ENCODE measurements around the gene PTPN14. TPM values are rescaled to one million over a fixed set of nuclear protein-coding genes. Genes with fewer than 3 reads are reported as not detected.
"Not testable (repeated sequence)": the region's sequence is repeated elsewhere in the genome, so short reads cannot be mapped to it uniquely, and the experiment has no call there.

PTPN14 gene
- total RNA-seq, 2 experiments from 2014 or later: 0.20 to 0.28 TPM

DNA sequence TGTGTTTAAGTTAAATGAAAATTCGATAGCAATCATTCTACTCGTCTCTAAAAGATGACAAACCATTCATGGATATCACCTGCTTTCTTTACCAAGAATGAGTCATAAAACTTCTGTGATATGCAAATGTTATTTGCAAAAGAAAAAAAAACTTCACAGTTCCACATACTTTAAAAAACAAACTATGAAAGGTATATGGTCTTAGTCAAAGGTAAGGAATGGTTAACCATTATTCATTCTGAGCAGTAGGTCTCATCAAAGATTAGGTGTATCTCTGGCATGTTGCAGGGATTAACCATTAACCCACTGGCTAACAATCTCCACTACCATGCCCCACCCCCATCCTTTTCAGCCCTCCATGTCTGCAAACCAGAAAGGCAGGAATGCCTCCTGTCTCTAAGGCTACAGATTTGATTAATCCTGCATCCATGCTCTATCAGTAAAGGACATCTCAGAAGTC lies 44.4 kb downstream of the PTPN14 start:
- H3K27me3 Mint-ChIP-seq: peaks cover 29% of the 10 kb centered on the region
- ChIA-PET POLR2A (no interaction called here), CTCF (interaction anchor here (1.3 kb wide), 1 partner anchor 175 kb away, joined by 3 read pairs; no protein-coding TSS in a partner anchor)
- H3K4me1 Mint-ChIP-seq: peaks cover 3% of the 10 kb centered on the region
- H3K27ac Mint-ChIP-seq: no peak overlapping the region
- no peak for DNase-seq
- no peaks in the 10 kb centered on the region for H3K36me3 Mint-ChIP-seq (ENCODE audit: low read depth)
- H3K4me3 Mint-ChIP-seq: no peak overlapping the region
- H3K9me3 Mint-ChIP-seq: peaks cover 6% of the 10 kb centered on the region

DNA sequence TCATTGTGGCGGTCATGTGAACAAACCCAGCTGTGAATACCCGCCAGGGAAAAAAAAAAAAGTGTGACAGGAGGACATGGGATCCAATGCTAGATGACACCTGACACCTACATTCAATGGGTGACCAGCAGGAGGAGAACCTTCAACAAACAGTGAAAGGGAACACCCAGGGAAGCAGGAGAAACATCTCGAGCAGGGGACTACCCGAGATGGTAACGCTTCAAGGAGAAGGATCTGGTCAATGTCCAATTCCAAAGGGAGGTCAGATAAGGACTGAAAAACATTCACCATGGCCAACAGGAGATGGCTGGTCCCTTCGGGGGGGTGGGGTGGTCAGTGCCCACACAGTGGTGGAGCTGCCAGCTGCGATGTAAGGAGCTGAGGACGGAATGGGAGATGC lies 46.3 kb downstream of the PTPN14 start:
- Mint-ChIP-seq H3K36me3 (ENCODE audit: low read depth) (no peaks in the 10 kb centered on the region), H3K4me1 (peaks cover 3% of the 10 kb centered on the region), H3K27me3 (peaks cover 29% of the 10 kb centered on the region), H3K9me3 (peaks cover 3% of the 10 kb centered on the region), H3K4me3 (no peak overlapping the region), H3K27ac (no peak overlapping the region)
- ChIA-PET CTCF (no interaction called here), POLR2A (no interaction called here)
- no peak for DNase-seq

DNA sequence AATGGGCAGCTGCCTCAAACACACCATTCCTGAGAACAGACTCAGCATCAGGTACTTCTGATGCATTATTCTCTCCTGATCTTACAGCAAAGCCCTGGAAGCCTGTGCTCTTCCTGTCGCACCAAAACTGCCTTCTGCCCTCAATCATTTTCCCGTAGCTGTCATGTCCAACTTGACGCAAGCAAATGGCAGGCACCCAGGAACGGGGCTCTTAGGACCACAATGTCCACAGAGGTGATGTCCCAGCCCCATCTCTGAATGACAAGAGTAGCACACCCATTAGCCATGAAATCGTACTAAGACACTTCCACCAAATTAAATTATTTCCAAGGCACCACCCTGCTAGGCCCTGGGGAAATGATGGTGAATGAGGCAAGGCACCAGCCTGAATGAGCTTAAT lies 47.1 kb downstream of the PTPN14 start:
- H3K4me1 Mint-ChIP-seq: peaks cover 3% of the 10 kb centered on the region
- ChIA-PET POLR2A (no interaction called here), CTCF (no interaction called here)
- H3K27ac Mint-ChIP-seq: no peak overlapping the region
- H3K36me3 Mint-ChIP-seq (ENCODE audit: low read depth): no peaks in the 10 kb centered on the region
- DNase-seq: no peak
- no peaks in the 10 kb centered on the region for H3K9me3 Mint-ChIP-seq
- H3K27me3 Mint-ChIP-seq: peaks cover 26% of the 10 kb centered on the region
- H3K4me3 Mint-ChIP-seq: no peak overlapping the region

DNA sequence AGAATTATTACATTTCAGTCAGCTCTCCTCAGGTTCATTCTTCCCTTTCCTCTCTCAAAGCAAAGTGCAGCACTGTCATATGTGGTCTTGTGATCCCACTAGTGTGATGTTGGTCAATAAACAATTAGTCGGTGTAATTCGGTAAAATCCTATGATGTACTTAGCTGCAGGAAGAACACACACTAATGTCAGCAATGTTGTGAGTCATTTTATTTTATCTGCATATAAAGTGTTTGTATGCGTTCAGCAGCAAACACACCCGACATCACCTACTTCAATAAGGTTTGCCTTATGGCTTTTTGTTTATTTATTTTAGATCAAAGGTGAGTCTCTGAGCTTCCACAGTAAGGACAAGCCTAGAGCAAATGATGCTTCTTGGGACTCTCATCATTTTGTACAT lies 47.8 kb downstream of the PTPN14 start:
- no peak overlapping the region for H3K4me3 Mint-ChIP-seq
- no peak for DNase-seq
- CTCF ChIA-PET: no interaction called here
- H3K9me3 Mint-ChIP-seq: no peaks in the 10 kb centered on the region
- H3K27ac Mint-ChIP-seq: no peak overlapping the region
- peaks cover 3% of the 10 kb centered on the region for H3K4me1 Mint-ChIP-seq
- peaks cover 24% of the 10 kb centered on the region for H3K27me3 Mint-ChIP-seq
- POLR2A ChIA-PET: no interaction called here
- no peaks in the 10 kb centered on the region for H3K36me3 Mint-ChIP-seq (ENCODE audit: low read depth)

DNA sequence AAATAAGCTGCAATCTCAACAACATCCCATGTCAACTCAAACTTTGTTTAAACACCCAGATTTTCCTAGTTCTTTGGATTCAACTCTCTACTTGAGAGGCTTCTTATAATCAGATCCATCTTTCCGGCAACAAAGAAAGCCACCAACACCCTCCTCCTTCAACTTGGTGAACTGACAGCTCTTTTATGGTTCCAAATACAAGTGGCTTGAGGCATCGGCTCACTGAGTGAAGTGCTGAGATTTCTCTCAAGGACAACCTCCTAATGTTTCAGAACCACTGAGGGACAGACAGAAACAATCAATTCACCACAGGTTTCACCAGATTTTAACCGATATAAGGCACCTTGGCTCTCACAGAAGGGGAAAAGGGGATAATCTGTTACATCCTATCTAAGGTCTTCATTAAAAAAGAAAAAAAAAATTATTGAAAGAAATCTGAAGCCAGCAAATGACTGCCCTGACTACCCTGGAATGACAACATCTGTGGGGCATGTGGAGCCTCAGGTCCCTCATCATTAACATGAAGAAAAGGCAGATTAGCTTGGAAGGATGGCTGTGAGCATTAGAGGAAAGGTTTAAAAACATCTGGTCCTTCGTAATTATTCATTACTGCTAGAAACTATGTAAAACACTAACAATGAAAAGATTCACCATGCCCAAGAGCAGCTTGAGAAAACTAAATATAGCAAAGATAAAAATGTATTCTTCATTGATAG lies 50.9 kb downstream of the PTPN14 start:
- H3K36me3 Mint-ChIP-seq (ENCODE audit: low read depth): no peaks in the 10 kb centered on the region
- CTCF ChIA-PET: no interaction called here
- POLR2A ChIA-PET: no interaction called here
- H3K4me1 Mint-ChIP-seq: no peaks in the 10 kb centered on the region
- H3K27ac Mint-ChIP-seq: no peak overlapping the region
- no peak for DNase-seq
- H3K27me3 Mint-ChIP-seq: peaks cover 24% of the 10 kb centered on the region
- H3K4me3 Mint-ChIP-seq: no peak overlapping the region
- H3K9me3 Mint-ChIP-seq: no peaks in the 10 kb centered on the region

DNA sequence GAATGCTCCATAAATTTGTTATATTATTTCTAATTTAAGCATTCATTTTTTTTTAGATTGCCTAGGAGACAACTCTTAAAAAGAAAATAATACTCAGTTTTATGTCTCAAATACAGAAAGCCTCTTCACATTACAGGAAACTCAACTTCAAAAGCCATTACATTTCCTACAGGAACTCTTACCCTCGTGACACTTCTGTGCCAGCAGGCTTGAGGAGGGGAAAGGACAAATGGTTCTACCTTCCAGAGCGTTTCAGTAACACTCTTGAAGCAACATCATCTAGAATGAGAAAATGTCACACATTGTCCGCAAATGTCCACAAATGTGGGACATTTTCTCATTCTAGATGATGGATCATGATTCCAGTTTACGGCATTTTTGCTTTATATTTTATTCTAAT lies 51.7 kb downstream of the PTPN14 start:
- Mint-ChIP-seq H3K27ac (no peak overlapping the region), H3K36me3 (ENCODE audit: low read depth) (no peaks in the 10 kb centered on the region), H3K4me1 (no peaks in the 10 kb centered on the region), H3K27me3 (peaks cover 25% of the 10 kb centered on the region), H3K4me3 (no peak overlapping the region), H3K9me3 (no peaks in the 10 kb centered on the region)
- ChIA-PET CTCF (no interaction called here), POLR2A (no interaction called here)
- DNase-seq: no peak

DNA sequence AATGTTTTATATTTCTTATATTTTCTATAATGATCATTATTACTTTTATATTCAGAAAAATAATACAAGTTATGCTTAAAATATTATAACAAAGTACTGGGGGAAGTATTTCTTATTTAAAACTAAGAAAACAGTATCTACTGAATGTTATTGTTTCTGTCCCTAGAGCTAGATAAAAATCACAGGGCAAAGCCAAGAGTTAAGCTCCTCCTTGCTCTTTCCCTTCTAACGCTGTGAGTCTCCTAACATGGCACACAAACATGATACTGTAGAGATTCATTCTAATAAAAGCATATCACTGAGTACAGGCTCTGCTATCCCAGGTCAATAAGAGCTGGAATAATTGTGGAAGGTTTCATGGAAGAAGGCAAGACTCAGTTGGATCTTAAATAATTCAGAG lies 53.4 kb downstream of the PTPN14 start:
- POLR2A ChIA-PET: no interaction called here
- no peaks in the 10 kb centered on the region for H3K4me1 Mint-ChIP-seq
- peaks cover 27% of the 10 kb centered on the region for H3K27me3 Mint-ChIP-seq
- H3K9me3 Mint-ChIP-seq: no peaks in the 10 kb centered on the region
- DNase-seq: no peak
- no peaks in the 10 kb centered on the region for H3K36me3 Mint-ChIP-seq (ENCODE audit: low read depth)
- no peak overlapping the region for H3K4me3 Mint-ChIP-seq
- CTCF ChIA-PET: no interaction called here
- H3K27ac Mint-ChIP-seq: no peak overlapping the region

DNA sequence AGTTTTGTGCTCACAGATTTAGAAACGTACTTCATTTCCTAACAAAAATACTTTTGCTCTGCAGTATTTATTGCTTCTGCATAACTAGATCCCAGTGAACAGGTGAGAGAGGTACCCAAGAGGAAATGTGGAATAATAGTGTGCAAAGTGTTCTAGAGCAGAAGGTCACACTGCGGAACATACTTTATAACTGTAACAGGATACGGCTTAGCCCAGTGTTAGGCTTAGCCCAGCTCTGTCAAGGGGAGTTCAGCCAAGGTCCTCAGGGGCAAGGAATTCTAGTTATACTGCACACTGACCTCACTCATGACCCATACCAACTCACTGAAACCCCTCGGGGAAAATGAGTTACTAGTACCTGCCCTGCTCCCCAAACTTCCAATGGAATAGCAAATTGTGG lies 55.3 kb downstream of the PTPN14 start:
- no peak for DNase-seq
- no peaks in the 10 kb centered on the region for H3K4me1 Mint-ChIP-seq
- H3K9me3 Mint-ChIP-seq: no peaks in the 10 kb centered on the region
- ChIA-PET POLR2A (no interaction called here), CTCF (no interaction called here)
- peaks cover 24% of the 10 kb centered on the region for H3K27me3 Mint-ChIP-seq
- no peak overlapping the region for H3K27ac Mint-ChIP-seq
- H3K4me3 Mint-ChIP-seq: no peak overlapping the region
- H3K36me3 Mint-ChIP-seq (ENCODE audit: low read depth): no peaks in the 10 kb centered on the region

DNA sequence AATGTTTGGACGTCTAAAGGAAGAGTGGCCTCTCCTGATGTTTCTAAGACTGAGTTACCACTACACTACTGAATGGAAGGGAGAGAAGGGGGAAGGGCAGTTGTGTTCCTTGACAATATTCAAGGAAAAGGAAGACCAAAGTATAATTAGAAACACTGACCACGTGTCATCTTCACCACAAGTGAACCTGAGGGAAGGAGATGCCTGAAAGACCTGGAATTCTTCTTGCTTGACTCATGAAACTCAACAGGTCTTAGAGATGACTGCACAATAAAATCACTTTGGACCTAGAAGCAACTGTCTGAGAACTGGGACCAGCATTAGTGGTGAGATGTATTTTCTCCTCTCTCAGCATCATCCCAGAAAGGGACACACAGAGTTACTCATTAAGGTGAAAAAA lies 56.7 kb downstream of the PTPN14 start:
- ChIA-PET POLR2A (no interaction called here), CTCF (no interaction called here)
- H3K36me3 Mint-ChIP-seq (ENCODE audit: low read depth): no peaks in the 10 kb centered on the region
- no peaks in the 10 kb centered on the region for H3K9me3 Mint-ChIP-seq
- H3K27ac Mint-ChIP-seq: no peak overlapping the region
- DNase-seq: no peak
- peaks cover 22% of the 10 kb centered on the region for H3K27me3 Mint-ChIP-seq
- no peaks in the 10 kb centered on the region for H3K4me1 Mint-ChIP-seq
- H3K4me3 Mint-ChIP-seq: no peak overlapping the region

DNA sequence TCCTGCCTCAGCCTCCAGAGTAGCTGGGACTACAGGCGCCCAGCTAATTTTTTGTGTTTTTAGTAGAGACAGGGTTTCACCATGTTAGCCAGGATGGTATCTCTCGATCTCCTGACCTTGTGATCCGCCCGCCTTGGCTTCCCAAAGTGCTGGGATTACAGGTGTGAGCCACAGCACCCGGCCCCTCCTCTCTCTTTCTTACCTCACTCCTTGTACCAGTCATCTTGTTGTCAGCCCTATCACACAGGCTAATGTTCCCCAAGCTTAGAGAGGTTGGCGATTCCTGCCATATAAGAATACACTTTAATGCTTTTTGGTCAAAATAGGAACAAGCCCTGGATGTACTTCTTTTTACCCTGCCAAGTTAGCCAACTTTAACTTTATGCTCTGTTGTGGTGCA lies 57.2 kb downstream of the PTPN14 start:
- H3K9me3 Mint-ChIP-seq: not testable (repeated sequence)
- H3K27me3 Mint-ChIP-seq: peaks cover 22% of the 10 kb centered on the region

DNA sequence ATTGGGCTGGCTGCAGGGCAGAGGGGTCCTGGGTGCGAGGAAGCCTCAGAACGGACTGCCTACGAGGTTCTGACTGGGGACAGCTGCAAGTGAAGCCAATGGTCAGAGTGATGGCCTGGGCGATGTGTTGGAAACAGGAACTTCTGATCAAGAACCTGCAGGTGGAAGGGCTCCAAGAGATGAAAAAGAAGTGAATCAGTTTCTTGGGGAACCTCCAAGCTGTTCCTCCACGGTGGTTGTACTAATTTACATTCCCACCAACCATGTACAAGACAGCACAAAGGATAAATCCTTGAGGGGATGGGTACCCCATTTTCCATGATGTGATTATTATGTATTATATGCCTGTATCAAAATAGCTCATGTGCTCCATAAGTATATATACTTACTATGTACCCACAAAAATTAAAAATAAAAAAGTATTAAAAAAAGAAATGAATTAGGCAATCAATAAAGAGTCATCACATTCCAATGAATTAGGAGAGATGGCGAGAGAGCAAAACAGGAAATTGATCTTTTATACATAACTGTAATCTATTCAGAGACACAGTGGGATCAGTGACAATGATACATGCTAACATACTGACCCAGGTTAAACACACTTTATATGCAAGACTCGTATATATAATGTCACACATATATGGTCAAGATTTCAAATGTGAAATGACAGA lies 58.1 kb downstream of the PTPN14 start:
- DNase-seq: no peak
- Mint-ChIP-seq H3K4me1 (no peaks in the 10 kb centered on the region), H3K27me3 (peaks cover 24% of the 10 kb centered on the region), H3K9me3 (no peaks in the 10 kb centered on the region), H3K36me3 (ENCODE audit: low read depth) (no peaks in the 10 kb centered on the region), H3K27ac (no peak overlapping the region), H3K4me3 (no peak overlapping the region)
- CTCF ChIA-PET: no interaction called here
- POLR2A ChIA-PET: no interaction called here

More for the DNA sequence above, 57.2 kb downstream of the PTPN14 start:
- H3K4me3 Mint-ChIP-seq; H3K4me1 Mint-ChIP-seq; POLR2A ChIA-PET; DNase-seq; CTCF ChIA-PET; H3K27ac Mint-ChIP-seq; H3K36me3 Mint-ChIP-seq (ENCODE audit: low read depth): not testable (repeated sequence)

DNA sequence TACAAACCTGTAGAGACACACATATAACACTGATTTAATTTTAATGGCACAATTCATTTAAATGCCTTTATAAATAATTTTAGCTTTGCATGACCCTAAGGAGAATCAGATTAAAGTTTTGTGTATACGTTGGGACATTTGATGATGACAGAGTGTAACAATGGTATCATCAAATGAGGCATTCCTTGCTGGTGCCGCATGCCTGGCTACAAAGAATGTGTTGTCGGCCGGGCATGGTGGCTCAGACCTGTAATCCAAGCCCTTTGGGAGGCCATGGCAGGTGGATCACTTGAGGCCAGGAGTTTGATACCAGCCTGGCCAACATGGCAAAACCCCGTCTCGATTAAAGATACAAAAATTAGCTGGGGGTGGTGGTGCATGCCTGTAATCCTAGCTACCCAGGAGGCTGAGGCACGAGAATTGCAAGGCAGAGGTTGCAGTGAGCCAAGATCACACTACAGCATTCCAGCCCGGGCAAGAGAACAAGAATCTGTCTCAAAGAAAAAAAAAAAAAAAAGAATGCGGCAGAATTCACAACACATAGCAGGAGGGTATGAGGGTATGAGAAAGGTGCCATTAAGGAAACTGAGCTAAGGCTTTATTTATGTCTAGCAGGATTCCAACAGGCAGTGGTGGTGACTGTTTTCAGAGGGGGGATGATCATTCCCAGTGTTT lies 58.9 kb downstream of the PTPN14 start:
- no peak for DNase-seq
- Mint-ChIP-seq H3K27me3 (peaks cover 21% of the 10 kb centered on the region), H3K27ac (no peak overlapping the region), H3K9me3 (no peaks in the 10 kb centered on the region), H3K4me3 (no peak overlapping the region), H3K36me3 (ENCODE audit: low read depth) (no peaks in the 10 kb centered on the region), H3K4me1 (no peaks in the 10 kb centered on the region)
- ChIA-PET POLR2A (no interaction called here), CTCF (no interaction called here)

DNA sequence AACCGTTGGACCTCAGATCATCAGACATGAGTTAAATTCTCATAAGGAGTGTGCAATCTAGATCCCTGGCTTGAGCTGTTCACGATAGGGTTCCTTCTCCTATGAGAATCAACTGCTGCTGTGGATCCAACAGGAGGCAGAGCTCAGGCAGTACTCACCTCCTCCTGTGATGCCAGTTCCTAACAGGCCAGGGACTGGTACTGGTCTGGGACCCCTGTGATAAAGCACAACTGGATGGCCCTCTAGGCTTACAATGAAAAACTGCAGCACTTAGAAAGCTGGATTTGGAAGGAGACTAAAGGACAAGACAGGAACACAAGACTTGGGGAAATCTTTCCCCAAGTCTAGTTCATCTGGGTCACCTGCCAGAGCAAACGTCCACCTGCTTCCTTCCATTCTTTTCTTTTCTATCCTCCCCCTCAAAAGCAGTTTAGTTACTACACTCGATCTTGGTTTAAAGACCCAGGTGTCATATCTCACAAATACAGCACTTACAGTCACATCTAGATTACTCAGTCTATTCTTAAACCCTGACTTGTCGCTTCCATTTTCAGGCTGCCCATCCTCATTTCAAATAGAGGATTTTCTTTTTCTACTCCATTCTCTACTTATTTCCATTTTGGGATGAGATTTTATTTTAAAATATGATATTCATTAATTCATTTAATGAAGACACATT lies 59.8 kb downstream of the PTPN14 start:
- POLR2A ChIA-PET: no interaction called here
- Mint-ChIP-seq H3K27me3 (peaks cover 19% of the 10 kb centered on the region), H3K4me3 (no peak overlapping the region), H3K36me3 (ENCODE audit: low read depth) (no peaks in the 10 kb centered on the region), H3K4me1 (no peaks in the 10 kb centered on the region), H3K27ac (no peak overlapping the region), H3K9me3 (no peaks in the 10 kb centered on the region)
- CTCF ChIA-PET: no interaction called here
- no peak for DNase-seq
